WTC11 (cell line): ENCODE results near the gene PCBD2. TPM values are rescaled to one million over a fixed set of nuclear protein-coding genes. Genes with fewer than 3 reads are reported as not detected.

Source experiments
- ATAC-seq: fragments of 200-7000 bp; cut with Tn5 transposase; 2 replicates; pipeline ENCODE4 v1.10.0; 2021; ENCODE audit warnings: mild to moderate bottlenecking, moderate library complexity
- CTCF ChIA-PET: fragments of 300-600 bp; sonication (Branson Sonifier 250); formaldehyde crosslinking; loops from one replicate; lab custom pipeline; 2021; ENCODE audit warnings: antibody characterized with exemption; lab: Charles Lee
- POLR2A ChIA-PET: fragments of 350-600 bp; sonication (Branson Sonifier 250); formaldehyde crosslinking; loops from one replicate; lab custom pipeline; 2021; ENCODE audit warnings: antibody characterized with exemption; lab: Charles Lee
- DNase-seq: peaks from one replicate; pipeline ENCODE4 v3.0.0; 2021; ENCODE audit warnings: low spot score
- H3K27ac Mint-ChIP-seq: 2 replicates; pipeline ENCODE4 v1.8.0; 2021; ENCODE audit warnings: mixed read lengths
- H3K27me3 Mint-ChIP-seq: 2 replicates; pipeline ENCODE4 v1.8.0; 2021; ENCODE audit warnings: low read depth, mild to moderate bottlenecking, moderate library complexity, mixed read lengths
- H3K36me3 Mint-ChIP-seq: 2 replicates; pipeline ENCODE4 v1.8.0; 2021; ENCODE audit warnings: mixed read lengths
- H3K4me1 Mint-ChIP-seq: 2 replicates; pipeline ENCODE4 v1.8.0; 2022; ENCODE audit warnings: mixed read lengths
- H3K4me3 Mint-ChIP-seq: 2 replicates; pipeline ENCODE4 v1.8.0; 2021; ENCODE audit warnings: mild to moderate bottlenecking, moderate library complexity, mixed read lengths
- H3K9me3 Mint-ChIP-seq: 2 replicates; pipeline ENCODE4 v1.8.0; 2021; ENCODE audit warnings: mixed read lengths
- ELF4 ChIP-seq: sonication (generic); formaldehyde crosslinking; IDR thresholded peaks from 2 replicates; pipeline ENCODE4 v1.8.1; 2022; ENCODE audit warnings: low read depth, mild to moderate bottlenecking, moderate library complexity, missing genetic modification reagents
- ESRRA ChIP-seq: sonication (generic); formaldehyde crosslinking; IDR thresholded peaks from 2 replicates; pipeline ENCODE4 v1.8.1; 2022; ENCODE audit warnings: mild to moderate bottlenecking, missing genetic modification reagents, borderline replicate concordance
- GRHL2 ChIP-seq: fragments of 250-450 bp; sonication (Bioruptor Pico); IDR thresholded peaks from 2 replicates; pipeline ENCODE4 v1.8.0; 2022; ENCODE audit warnings: mild to moderate bottlenecking, moderate library complexity; ENCODE audit not compliant: insufficient replicate concordance, severe bottlenecking
- IRF2 ChIP-seq: sonication (generic); formaldehyde crosslinking; IDR thresholded peaks from 2 replicates; pipeline ENCODE4 v1.8.0; 2022; ENCODE audit warnings: low read depth, missing genetic modification reagents, borderline replicate concordance
- MYBL2 ChIP-seq: sonication (generic); formaldehyde crosslinking; IDR thresholded peaks from 2 replicates; pipeline ENCODE4 v1.8.1; 2023; ENCODE audit warnings: mild to moderate bottlenecking, moderate library complexity, missing genetic modification reagents
- NFATC4 ChIP-seq: fragments of 250-450 bp; sonication (Bioruptor Pico); IDR thresholded peaks from 2 replicates; pipeline ENCODE4 v1.9.0; 2021; ENCODE audit warnings: mild to moderate bottlenecking
- NR1H2 ChIP-seq: sonication (generic); formaldehyde crosslinking; IDR thresholded peaks from 2 replicates; pipeline ENCODE4 v1.9.0; 2021; ENCODE audit warnings: mild to moderate bottlenecking, moderate library complexity, missing genetic modification reagents
- OVOL2 ChIP-seq: fragments of 250-450 bp; sonication (Bioruptor Pico); IDR thresholded peaks from 2 replicates; pipeline ENCODE4 v1.9.0; 2021; ENCODE audit warnings: mild to moderate bottlenecking, borderline replicate concordance
- RELA ChIP-seq: sonication (generic); formaldehyde crosslinking; IDR thresholded peaks from 2 replicates; pipeline ENCODE4 v1.8.1; 2022; ENCODE audit warnings: missing genetic modification reagents, mild to moderate bottlenecking, borderline replicate concordance
- ZBTB21 ChIP-seq: sonication (generic); formaldehyde crosslinking; IDR thresholded peaks from 2 replicates; pipeline ENCODE4 v1.8.1; 2023; ENCODE audit warnings: mild to moderate bottlenecking, missing genetic modification reagents, borderline replicate concordance
- ZNF138 ChIP-seq: sonication (generic); formaldehyde crosslinking; conservative IDR thresholded peaks from 2 replicates; pipeline ENCODE4 v1.8.1; 2022; ENCODE audit warnings: mild to moderate bottlenecking, moderate library complexity, missing genetic modification reagents
- ZNF423 ChIP-seq: fragments of 250-450 bp; sonication (Bioruptor Pico); IDR thresholded peaks from 2 replicates; pipeline ENCODE4 v2.1.2; 2022; ENCODE audit warnings: mild to moderate bottlenecking, moderate library complexity
- total RNA-seq: library from RNA; stranded (reverse); gene quantifications from 3 replicates; pipeline ENCODE4 v1.2.3, GENCODE V29; 2021
- TF ChIP-seq, protein P1 (sequence below): sonication (generic); formaldehyde crosslinking; IDR thresholded peaks from 2 replicates; pipeline ENCODE4 v1.8.0; 2023; ENCODE audit warnings: missing genetic modification reagents
- TF ChIP-seq, protein P2 (sequence below): fragments of 250-450 bp; sonication (Bioruptor Pico); IDR thresholded peaks from 2 replicates; pipeline ENCODE4 v1.9.0; 2021; ENCODE audit warnings: mild to moderate bottlenecking, borderline replicate concordance
- TF ChIP-seq, protein P3 (sequence below): sonication (generic); formaldehyde crosslinking; IDR thresholded peaks from 2 replicates; pipeline ENCODE4 v1.8.0; 2023; ENCODE audit warnings: missing genetic modification reagents, mild to moderate bottlenecking, borderline replicate concordance
- TF ChIP-seq, protein P4 (sequence below): sonication (generic); formaldehyde crosslinking; IDR thresholded peaks from 2 replicates; pipeline ENCODE4 v1.8.1; 2022; ENCODE audit warnings: low read depth, missing genetic modification reagents, borderline replicate concordance
- TF ChIP-seq, protein P5 (sequence below): fragments of 250-450 bp; sonication (Bioruptor Pico); IDR thresholded peaks from 2 replicates; pipeline ENCODE4 v1.8.0; 2021; ENCODE audit warnings: mild to moderate bottlenecking
- TF ChIP-seq, protein P6 (sequence below): sonication (generic); formaldehyde crosslinking; IDR thresholded peaks from 2 replicates; pipeline ENCODE4 v1.8.0; 2023; ENCODE audit warnings: mild to moderate bottlenecking, missing genetic modification reagents

The PCBD2 gene
- total RNA-seq, 1 experiment from 2014 or later: 9.9 TPM

DNA sequence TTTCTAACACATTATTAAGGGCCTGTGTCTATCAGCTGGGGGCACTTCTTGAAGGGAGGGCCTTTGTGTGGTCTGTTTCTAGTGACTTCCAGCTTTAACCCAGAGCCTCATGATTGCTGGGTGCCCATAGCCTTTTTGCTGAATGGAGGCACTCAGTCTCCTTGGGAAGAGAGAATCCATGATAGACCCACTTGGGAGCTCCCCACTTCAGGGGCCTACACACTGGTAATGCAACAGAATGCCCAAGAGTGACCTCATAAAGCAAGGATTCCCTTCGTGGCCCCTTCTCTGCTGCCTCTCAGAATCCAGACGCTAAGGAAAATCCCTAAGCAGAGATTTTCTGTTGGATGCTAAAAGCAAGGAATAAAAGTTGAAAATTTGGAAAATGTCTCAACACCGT is 62.7 kb downstream of the PCBD2 start, which contains the start of gene CATSPER3:
CATSPER3 (plus strand) TSS at position 301 of the 400 bp plus-strand sequence; CDS start at position 386, 85 bp downstream.
- TF ChIP-seq IRF2 (CRISPR knock-in tag) (no peak), RELA (CRISPR knock-in tag) (no peak), ELF4 (CRISPR knock-in tag) (no peak), ZBTB21 (CRISPR knock-in tag) (no peak), ZNF423 (CRISPR knock-in tag) (no peak), ZNF138 (CRISPR knock-in tag) (no peak), NFATC4 (no peak), OVOL2 (CRISPR knock-in tag) (no peak), NR1H2 (CRISPR knock-in tag) (no peak), MYBL2 (CRISPR knock-in tag) (no peak), GRHL2 (CRISPR knock-in tag) (no peak), ESRRA (CRISPR knock-in tag) (no peak)
- TF ChIP-seq, protein P1, sequence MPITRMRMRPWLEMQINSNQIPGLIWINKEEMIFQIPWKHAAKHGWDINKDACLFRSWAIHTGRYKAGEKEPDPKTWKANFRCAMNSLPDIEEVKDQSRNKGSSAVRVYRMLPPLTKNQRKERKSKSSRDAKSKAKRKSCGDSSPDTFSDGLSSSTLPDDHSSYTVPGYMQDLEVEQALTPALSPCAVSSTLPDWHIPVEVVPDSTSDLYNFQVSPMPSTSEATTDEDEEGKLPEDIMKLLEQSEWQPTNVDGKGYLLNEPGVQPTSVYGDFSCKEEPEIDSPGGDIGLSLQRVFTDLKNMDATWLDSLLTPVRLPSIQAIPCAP (CRISPR knock-in tag): no peak
- TF ChIP-seq, protein P2, sequence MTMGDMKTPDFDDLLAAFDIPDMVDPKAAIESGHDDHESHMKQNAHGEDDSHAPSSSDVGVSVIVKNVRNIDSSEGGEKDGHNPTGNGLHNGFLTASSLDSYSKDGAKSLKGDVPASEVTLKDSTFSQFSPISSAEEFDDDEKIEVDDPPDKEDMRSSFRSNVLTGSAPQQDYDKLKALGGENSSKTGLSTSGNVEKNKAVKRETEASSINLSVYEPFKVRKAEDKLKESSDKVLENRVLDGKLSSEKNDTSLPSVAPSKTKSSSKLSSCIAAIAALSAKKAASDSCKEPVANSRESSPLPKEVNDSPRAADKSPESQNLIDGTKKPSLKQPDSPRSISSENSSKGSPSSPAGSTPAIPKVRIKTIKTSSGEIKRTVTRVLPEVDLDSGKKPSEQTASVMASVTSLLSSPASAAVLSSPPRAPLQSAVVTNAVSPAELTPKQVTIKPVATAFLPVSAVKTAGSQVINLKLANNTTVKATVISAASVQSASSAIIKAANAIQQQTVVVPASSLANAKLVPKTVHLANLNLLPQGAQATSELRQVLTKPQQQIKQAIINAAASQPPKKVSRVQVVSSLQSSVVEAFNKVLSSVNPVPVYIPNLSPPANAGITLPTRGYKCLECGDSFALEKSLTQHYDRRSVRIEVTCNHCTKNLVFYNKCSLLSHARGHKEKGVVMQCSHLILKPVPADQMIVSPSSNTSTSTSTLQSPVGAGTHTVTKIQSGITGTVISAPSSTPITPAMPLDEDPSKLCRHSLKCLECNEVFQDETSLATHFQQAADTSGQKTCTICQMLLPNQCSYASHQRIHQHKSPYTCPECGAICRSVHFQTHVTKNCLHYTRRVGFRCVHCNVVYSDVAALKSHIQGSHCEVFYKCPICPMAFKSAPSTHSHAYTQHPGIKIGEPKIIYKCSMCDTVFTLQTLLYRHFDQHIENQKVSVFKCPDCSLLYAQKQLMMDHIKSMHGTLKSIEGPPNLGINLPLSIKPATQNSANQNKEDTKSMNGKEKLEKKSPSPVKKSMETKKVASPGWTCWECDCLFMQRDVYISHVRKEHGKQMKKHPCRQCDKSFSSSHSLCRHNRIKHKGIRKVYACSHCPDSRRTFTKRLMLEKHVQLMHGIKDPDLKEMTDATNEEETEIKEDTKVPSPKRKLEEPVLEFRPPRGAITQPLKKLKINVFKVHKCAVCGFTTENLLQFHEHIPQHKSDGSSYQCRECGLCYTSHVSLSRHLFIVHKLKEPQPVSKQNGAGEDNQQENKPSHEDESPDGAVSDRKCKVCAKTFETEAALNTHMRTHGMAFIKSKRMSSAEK (CRISPR knock-in tag): no peak
- TF ChIP-seq, protein P3, sequence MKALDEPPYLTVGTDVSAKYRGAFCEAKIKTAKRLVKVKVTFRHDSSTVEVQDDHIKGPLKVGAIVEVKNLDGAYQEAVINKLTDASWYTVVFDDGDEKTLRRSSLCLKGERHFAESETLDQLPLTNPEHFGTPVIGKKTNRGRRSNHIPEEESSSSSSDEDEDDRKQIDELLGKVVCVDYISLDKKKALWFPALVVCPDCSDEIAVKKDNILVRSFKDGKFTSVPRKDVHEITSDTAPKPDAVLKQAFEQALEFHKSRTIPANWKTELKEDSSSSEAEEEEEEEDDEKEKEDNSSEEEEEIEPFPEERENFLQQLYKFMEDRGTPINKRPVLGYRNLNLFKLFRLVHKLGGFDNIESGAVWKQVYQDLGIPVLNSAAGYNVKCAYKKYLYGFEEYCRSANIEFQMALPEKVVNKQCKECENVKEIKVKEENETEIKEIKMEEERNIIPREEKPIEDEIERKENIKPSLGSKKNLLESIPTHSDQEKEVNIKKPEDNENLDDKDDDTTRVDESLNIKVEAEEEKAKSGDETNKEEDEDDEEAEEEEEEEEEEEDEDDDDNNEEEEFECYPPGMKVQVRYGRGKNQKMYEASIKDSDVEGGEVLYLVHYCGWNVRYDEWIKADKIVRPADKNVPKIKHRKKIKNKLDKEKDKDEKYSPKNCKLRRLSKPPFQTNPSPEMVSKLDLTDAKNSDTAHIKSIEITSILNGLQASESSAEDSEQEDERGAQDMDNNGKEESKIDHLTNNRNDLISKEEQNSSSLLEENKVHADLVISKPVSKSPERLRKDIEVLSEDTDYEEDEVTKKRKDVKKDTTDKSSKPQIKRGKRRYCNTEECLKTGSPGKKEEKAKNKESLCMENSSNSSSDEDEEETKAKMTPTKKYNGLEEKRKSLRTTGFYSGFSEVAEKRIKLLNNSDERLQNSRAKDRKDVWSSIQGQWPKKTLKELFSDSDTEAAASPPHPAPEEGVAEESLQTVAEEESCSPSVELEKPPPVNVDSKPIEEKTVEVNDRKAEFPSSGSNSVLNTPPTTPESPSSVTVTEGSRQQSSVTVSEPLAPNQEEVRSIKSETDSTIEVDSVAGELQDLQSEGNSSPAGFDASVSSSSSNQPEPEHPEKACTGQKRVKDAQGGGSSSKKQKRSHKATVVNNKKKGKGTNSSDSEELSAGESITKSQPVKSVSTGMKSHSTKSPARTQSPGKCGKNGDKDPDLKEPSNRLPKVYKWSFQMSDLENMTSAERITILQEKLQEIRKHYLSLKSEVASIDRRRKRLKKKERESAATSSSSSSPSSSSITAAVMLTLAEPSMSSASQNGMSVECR (CRISPR knock-in tag): no peak
- TF ChIP-seq, protein P4, sequence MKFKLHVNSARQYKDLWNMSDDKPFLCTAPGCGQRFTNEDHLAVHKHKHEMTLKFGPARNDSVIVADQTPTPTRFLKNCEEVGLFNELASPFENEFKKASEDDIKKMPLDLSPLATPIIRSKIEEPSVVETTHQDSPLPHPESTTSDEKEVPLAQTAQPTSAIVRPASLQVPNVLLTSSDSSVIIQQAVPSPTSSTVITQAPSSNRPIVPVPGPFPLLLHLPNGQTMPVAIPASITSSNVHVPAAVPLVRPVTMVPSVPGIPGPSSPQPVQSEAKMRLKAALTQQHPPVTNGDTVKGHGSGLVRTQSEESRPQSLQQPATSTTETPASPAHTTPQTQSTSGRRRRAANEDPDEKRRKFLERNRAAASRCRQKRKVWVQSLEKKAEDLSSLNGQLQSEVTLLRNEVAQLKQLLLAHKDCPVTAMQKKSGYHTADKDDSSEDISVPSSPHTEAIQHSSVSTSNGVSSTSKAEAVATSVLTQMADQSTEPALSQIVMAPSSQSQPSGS (CRISPR knock-in tag): no peak
- TF ChIP-seq, protein P5, sequence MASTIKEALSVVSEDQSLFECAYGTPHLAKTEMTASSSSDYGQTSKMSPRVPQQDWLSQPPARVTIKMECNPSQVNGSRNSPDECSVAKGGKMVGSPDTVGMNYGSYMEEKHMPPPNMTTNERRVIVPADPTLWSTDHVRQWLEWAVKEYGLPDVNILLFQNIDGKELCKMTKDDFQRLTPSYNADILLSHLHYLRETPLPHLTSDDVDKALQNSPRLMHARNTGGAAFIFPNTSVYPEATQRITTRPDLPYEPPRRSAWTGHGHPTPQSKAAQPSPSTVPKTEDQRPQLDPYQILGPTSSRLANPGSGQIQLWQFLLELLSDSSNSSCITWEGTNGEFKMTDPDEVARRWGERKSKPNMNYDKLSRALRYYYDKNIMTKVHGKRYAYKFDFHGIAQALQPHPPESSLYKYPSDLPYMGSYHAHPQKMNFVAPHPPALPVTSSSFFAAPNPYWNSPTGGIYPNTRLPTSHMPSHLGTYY (CRISPR knock-in tag): no peak
- TF ChIP-seq, protein P6, sequence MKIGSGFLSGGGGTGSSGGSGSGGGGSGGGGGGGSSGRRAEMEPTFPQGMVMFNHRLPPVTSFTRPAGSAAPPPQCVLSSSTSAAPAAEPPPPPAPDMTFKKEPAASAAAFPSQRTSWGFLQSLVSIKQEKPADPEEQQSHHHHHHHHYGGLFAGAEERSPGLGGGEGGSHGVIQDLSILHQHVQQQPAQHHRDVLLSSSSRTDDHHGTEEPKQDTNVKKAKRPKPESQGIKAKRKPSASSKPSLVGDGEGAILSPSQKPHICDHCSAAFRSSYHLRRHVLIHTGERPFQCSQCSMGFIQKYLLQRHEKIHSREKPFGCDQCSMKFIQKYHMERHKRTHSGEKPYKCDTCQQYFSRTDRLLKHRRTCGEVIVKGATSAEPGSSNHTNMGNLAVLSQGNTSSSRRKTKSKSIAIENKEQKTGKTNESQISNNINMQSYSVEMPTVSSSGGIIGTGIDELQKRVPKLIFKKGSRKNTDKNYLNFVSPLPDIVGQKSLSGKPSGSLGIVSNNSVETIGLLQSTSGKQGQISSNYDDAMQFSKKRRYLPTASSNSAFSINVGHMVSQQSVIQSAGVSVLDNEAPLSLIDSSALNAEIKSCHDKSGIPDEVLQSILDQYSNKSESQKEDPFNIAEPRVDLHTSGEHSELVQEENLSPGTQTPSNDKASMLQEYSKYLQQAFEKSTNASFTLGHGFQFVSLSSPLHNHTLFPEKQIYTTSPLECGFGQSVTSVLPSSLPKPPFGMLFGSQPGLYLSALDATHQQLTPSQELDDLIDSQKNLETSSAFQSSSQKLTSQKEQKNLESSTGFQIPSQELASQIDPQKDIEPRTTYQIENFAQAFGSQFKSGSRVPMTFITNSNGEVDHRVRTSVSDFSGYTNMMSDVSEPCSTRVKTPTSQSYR (CRISPR knock-in tag): no peak
- TF ChIP-seq, all 79 proteins: peak for 0
- CTCF ChIA-PET: no interaction called here
- no peaks in the 10 kb centered on the region for H3K36me3 Mint-ChIP-seq
- H3K27me3 Mint-ChIP-seq: no peaks in the 10 kb centered on the region
- H3K9me3 Mint-ChIP-seq: no peaks in the 10 kb centered on the region
- no peak within 1 kb of the TSS for H3K4me3 Mint-ChIP-seq
- H3K27ac Mint-ChIP-seq: no peak within 1 kb of the TSS
- ATAC-seq (no peak), DNase-seq (no peak)
- POLR2A ChIA-PET: no interaction called here
- H3K4me1 Mint-ChIP-seq: no peaks in the 10 kb centered on the region
